Uterus (tissue), 4 donors: Measurements from ENCODE around the gene CSTF3. TPM values are rescaled to one million over a fixed set of nuclear protein-coding genes. Genes with fewer than 3 reads are reported as not detected.
A peak's percentile ranks its signal among the peaks of the same experiment; 100 is the strongest.

ENCODE experiments used
- DNase-seq, 2 donors: peaks; one replicate each; pipeline ENCODE4 v3.0.0-alpha.2; 2019 to 2020
- H3K27ac ChIP-seq, 2 donors: fragments of 200-600 bp; sonication (generic); 1 replicate in 1 of 2; 2 replicates in 1 of 2; pipeline ENCODE4 v1.5.1; 2016 to 2018
- H3K27me3 ChIP-seq, 2 donors: fragments of 200-600 bp; sonication (generic); one replicate each; pipeline ENCODE4 v1.5.1; 2018 to 2019; ENCODE audit warnings: control low read depth in 1 of 2
- H3K36me3 ChIP-seq, 2 donors: fragments of 200-600 bp; sonication (generic); one replicate each; pipeline ENCODE4 v1.5.1; 2019; ENCODE audit warnings: control low read depth in 1 of 2
- H3K4me1 ChIP-seq, 2 donors: fragments of 200-600 bp; sonication (generic); one replicate each; pipeline ENCODE4 v1.5.1; 2018 to 2019; ENCODE audit warnings: control low read depth in 1 of 2
- H3K4me3 ChIP-seq, 2 donors: fragments of 200-600 bp; sonication (generic); 1 replicate in 1 of 2; 2 replicates in 1 of 2; pipeline ENCODE4 v1.5.1; 2018 to 2019; ENCODE audit warnings: mild to moderate bottlenecking in 1 of 2
- H3K9me3 ChIP-seq, 2 donors: fragments of 200-600 bp; sonication (generic); one replicate each; pipeline ENCODE4 v1.5.1; 2019; ENCODE audit warnings: control low read depth in 1 of 2
- CTCF ChIP-seq, 4 experiments: fragments of 200-600 bp in 2 of 4; fragments of 450-650 bp in 2 of 4; sonication (generic) in 2 of 4; IDR thresholded peaks; one replicate each; pipeline ENCODE4 v1.5.1; 2016 to 2019; ENCODE audit warnings: antibody characterized with exemption in 4 of 4, mild to moderate bottlenecking in 2 of 4, moderate library complexity in 1 of 4
- POLR2A ChIP-seq, 2 donors: fragments of 450-650 bp; IDR thresholded peaks; one replicate each; pipeline ENCODE4 v1.6.1; 2016; ENCODE audit warnings: antibody characterized with exemption in 2 of 2, mild to moderate bottlenecking in 1 of 2, moderate library complexity in 1 of 2
- intact Hi-C: fragments of 100-400 bp; cut with DNase I; formaldehyde crosslinking; loops from one replicate; pipeline ENCODE4 v1.15.1; 2023; ENCODE audit warnings: low total_unique reads
- total RNA-seq, 4 donors: library from RNA; depleted of rRNA in 3 of 4; stranded (reverse); fragments of >200 nt in 3 of 4; gene quantifications; one replicate each; pipeline versions ENCODE4 v1.1.0 to v1.2.4, GENCODE V29; 2014 to 2023
- donor health status: DM: yes; HTN: yes; CAD: no.

The CSTF3 gene
- total RNA-seq: 10 to 100 TPM in 3 of 4 donors, 1 to 10 TPM in 1; 7.9 to 53.0 (median 19.0) TPM

- H3K9me3 ChIP-seq: no peaks in the 10 kb centered on the region
- peak within 1 kb of the TSS; percentile 52 to 79 for H3K4me3 ChIP-seq
Measured at GRCh38 chr11:33161120-33162005, at the start of gene CSTF3. CSTF3 (minus strand) TSS chr11:33161480; CDS start chr11:33161325, 155 bp downstream.

GRCh38 chr11:33208150-33208549, 46.9 kb upstream of the CSTF3 start:
- DNase-seq: no peak
- no peaks in the 10 kb centered on the region for H3K27me3 ChIP-seq
- no peak overlapping the region for H3K4me3 ChIP-seq
- intact Hi-C loops: no loop called here
- TF ChIP-seq CTCF (IDR thresholded peaks at IDR 0.05) (no peak), POLR2A (IDR thresholded peaks at IDR 0.05) (no peak)
- H3K4me1 ChIP-seq: no peaks in the 10 kb centered on the region
- H3K27ac ChIP-seq: no peak overlapping the region
- H3K9me3 ChIP-seq: no peaks in the 10 kb centered on the region
- H3K36me3 ChIP-seq: no peaks in the 10 kb centered on the region

More at GRCh38 chr11:33161120-33162005, at the start of gene CSTF3:
- peak; percentile 100 for DNase-seq
- H3K27me3 ChIP-seq: no peaks in the 10 kb centered on the region
- peak; percentile 61 to 70 for TF ChIP-seq POLR2A (IDR thresholded peaks at IDR 0.05)
- peak; percentile 35 to 67 (median 53) for TF ChIP-seq CTCF (IDR thresholded peaks at IDR 0.05)
- peak within 1 kb of the TSS; percentile 76 to 91 for H3K27ac ChIP-seq
- H3K36me3 ChIP-seq: no peaks in the 10 kb centered on the region
- no peaks in the 10 kb centered on the region for H3K4me1 ChIP-seq
- intact Hi-C loops: loop anchor here (10.0 kb wide), 2 partner anchors 163 to 523 kb away; no protein-coding TSS in a partner anchor

GRCh38 chr11:33207408-33207985, 46.2 kb upstream of the CSTF3 start:
- peak; percentile 20 to 51 for DNase-seq
- Histone ChIP-seq H3K9me3 (no peaks in the 10 kb centered on the region), H3K27me3 (no peaks in the 10 kb centered on the region), H3K27ac (no peak overlapping the region), H3K4me1 (no peaks in the 10 kb centered on the region), H3K36me3 (no peaks in the 10 kb centered on the region), H3K4me3 (no peak overlapping the region)
- TF ChIP-seq CTCF (IDR thresholded peaks at IDR 0.05): no peak
- TF ChIP-seq POLR2A (IDR thresholded peaks at IDR 0.05): no peak
- intact Hi-C loops: no loop called here

- intact Hi-C loops: no loop called here
- Histone ChIP-seq H3K4me1 (no peaks in the 10 kb centered on the region), H3K4me3 (no peak overlapping the region), H3K27ac (no peak overlapping the region), H3K36me3 (no peaks in the 10 kb centered on the region), H3K9me3 (no peaks in the 10 kb centered on the region), H3K27me3 (no peaks in the 10 kb centered on the region)
- TF ChIP-seq CTCF (IDR thresholded peaks at IDR 0.05): no peak
- no peak for TF ChIP-seq POLR2A (IDR thresholded peaks at IDR 0.05)
- no peak for DNase-seq
Measured at GRCh38 chr11:33197915-33198727, 36.8 kb upstream of the CSTF3 start.
